ENCODE data around the gene COA3.

COA3 gene

GRCh38 chr17:42791948-42792347 is 6.6 kb downstream of the COA3 start:
- Histone ChIP-seq H3K9ac (ENCODE audit: low read length) (no peak overlapping the region), H3F3A (ENCODE audit: insufficient read depth) (no peaks in the 10 kb centered on the region), H3K36me3 (ENCODE audit: low read length) (no peaks in the 10 kb centered on the region), H4K20me1 (ENCODE audit: low read depth, low read length) (no peaks in the 10 kb centered on the region), H3K9me2 (replicated peaks; ENCODE audit: insufficient read depth, low read length) (no peaks in the 10 kb centered on the region), H3K4me2 (ENCODE audit: low read depth, low read length, poor library complexity, severe bottlenecking) (no peak overlapping the region), H3K27ac (ENCODE audit: low read depth, low read length) (no peak overlapping the region), H3K79me2 (ENCODE audit: insufficient read depth, low read length) (no peaks in the 10 kb centered on the region), H3K4me3 (ENCODE audit: insufficient read depth, low read length, poor library complexity, severe bottlenecking) (no peak overlapping the region), H2AFZ (ENCODE audit: low read depth, low read length, severe bottlenecking) (no peak overlapping the region), H3K9me3 (ENCODE audit: insufficient read depth, low read length) (no peaks in the 10 kb centered on the region), H3K27me3 (ENCODE audit: low read length) (no peaks in the 10 kb centered on the region)
- TF ChIP-seq EZH2phosphoT487 (conservative IDR thresholded peaks at IDR 0.05; ENCODE audit: low read length): no peak

GRCh38 chr17:42787266-42787665 is 11.2 kb downstream of the COA3 start:
- Histone ChIP-seq H3K9me3 (ENCODE audit: insufficient read depth, low read length) (no peaks in the 10 kb centered on the region), H4K20me1 (ENCODE audit: low read depth, low read length) (no peaks in the 10 kb centered on the region), H3K4me2 (ENCODE audit: low read depth, low read length, poor library complexity, severe bottlenecking) (no peak overlapping the region), H3K27me3 (ENCODE audit: low read length) (no peaks in the 10 kb centered on the region), H3K9ac (ENCODE audit: low read length) (no peak overlapping the region), H3K79me2 (ENCODE audit: insufficient read depth, low read length) (no peaks in the 10 kb centered on the region), H3F3A (ENCODE audit: insufficient read depth) (no peaks in the 10 kb centered on the region), H3K4me3 (ENCODE audit: insufficient read depth, low read length, poor library complexity, severe bottlenecking) (no peak overlapping the region), H3K36me3 (ENCODE audit: low read length) (no peaks in the 10 kb centered on the region), H3K9me2 (replicated peaks; ENCODE audit: insufficient read depth, low read length) (no peaks in the 10 kb centered on the region), H2AFZ (ENCODE audit: low read depth, low read length, severe bottlenecking) (no peak overlapping the region), H3K27ac (ENCODE audit: low read depth, low read length) (no peak overlapping the region)
- TF ChIP-seq, protein P1, sequence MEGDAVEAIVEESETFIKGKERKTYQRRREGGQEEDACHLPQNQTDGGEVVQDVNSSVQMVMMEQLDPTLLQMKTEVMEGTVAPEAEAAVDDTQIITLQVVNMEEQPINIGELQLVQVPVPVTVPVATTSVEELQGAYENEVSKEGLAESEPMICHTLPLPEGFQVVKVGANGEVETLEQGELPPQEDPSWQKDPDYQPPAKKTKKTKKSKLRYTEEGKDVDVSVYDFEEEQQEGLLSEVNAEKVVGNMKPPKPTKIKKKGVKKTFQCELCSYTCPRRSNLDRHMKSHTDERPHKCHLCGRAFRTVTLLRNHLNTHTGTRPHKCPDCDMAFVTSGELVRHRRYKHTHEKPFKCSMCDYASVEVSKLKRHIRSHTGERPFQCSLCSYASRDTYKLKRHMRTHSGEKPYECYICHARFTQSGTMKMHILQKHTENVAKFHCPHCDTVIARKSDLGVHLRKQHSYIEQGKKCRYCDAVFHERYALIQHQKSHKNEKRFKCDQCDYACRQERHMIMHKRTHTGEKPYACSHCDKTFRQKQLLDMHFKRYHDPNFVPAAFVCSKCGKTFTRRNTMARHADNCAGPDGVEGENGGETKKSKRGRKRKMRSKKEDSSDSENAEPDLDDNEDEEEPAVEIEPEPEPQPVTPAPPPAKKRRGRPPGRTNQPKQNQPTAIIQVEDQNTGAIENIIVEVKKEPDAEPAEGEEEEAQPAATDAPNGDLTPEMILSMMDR (IDR thresholded peaks at IDR 0.05; ENCODE audit: insufficient read depth, low read length, poor library complexity, severe bottlenecking): no peak
- TF ChIP-seq EZH2phosphoT487 (conservative IDR thresholded peaks at IDR 0.05; ENCODE audit: low read length): no peak

DNA sequence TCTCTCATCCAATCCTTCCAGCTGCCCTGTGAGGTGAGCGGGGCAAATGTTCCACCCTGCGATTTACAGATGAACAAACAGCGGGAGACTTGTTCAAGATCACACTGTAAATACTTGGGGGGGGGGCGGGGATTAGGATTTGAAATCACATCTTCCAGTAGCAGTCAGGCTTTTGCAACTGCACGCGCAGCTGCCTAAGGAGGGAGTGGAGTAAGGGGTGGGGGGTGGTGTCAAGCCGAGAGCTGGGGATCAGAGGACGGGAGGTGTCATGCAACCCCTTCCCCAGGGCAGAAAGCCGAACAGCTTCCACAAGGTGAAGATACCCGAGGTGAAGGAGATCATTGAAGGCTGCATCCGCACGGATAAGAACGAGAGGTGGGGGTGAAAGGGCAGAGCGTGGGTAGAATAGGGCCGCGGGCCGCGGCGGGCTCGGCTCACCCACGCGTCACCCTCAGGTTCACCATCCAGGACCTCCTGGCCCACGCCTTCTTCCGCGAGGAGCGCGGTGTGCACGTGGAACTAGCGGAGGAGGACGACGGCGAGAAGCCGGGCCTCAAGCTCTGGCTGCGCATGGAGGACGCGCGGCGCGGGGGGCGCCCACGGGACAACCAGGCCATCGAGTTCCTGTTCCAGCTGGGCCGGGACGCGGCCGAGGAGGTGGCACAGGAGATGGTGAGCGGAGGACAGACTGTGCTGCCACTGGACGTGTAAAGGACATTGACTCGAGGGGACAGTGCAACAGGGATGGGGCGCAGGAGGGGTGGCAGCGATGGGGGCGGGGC is 13.5 kb downstream of the COA3 start:
- H3K4me3 ChIP-seq (ENCODE audit: insufficient read depth, low read length, poor library complexity, severe bottlenecking): no peak overlapping the region
- H3K9me2 ChIP-seq (replicated peaks; ENCODE audit: insufficient read depth, low read length): no peaks in the 10 kb centered on the region
- no peaks in the 10 kb centered on the region for H3K27me3 ChIP-seq (ENCODE audit: low read length)
- TF ChIP-seq EZH2phosphoT487 (conservative IDR thresholded peaks at IDR 0.05; ENCODE audit: low read length): no peak
- TF ChIP-seq, protein P1 (IDR thresholded peaks at IDR 0.05; ENCODE audit: insufficient read depth, low read length, poor library complexity, severe bottlenecking): no peak
- H3K9ac ChIP-seq (ENCODE audit: low read length): no peak overlapping the region
- H3K27ac ChIP-seq (ENCODE audit: low read depth, low read length): no peak overlapping the region
- no peaks in the 10 kb centered on the region for H3K36me3 ChIP-seq (ENCODE audit: low read length)
- no peaks in the 10 kb centered on the region for H3K9me3 ChIP-seq (ENCODE audit: insufficient read depth, low read length)
- no peaks in the 10 kb centered on the region for H4K20me1 ChIP-seq (ENCODE audit: low read depth, low read length)
- H2AFZ ChIP-seq (ENCODE audit: low read depth, low read length, severe bottlenecking): no peak overlapping the region
- no peaks in the 10 kb centered on the region for H3F3A ChIP-seq (ENCODE audit: insufficient read depth)
- no peak overlapping the region for H3K4me2 ChIP-seq (ENCODE audit: low read depth, low read length, poor library complexity, severe bottlenecking)
- H3K79me2 ChIP-seq (ENCODE audit: insufficient read depth, low read length): no peaks in the 10 kb centered on the region

- no peak for TF ChIP-seq EZH2phosphoT487 (conservative IDR thresholded peaks at IDR 0.05; ENCODE audit: low read length)
- TF ChIP-seq, protein P1 (IDR thresholded peaks at IDR 0.05; ENCODE audit: insufficient read depth, low read length, poor library complexity, severe bottlenecking): no peak
- no peak overlapping the region for H2AFZ ChIP-seq (ENCODE audit: low read depth, low read length, severe bottlenecking)
- H3F3A ChIP-seq (ENCODE audit: insufficient read depth): no peaks in the 10 kb centered on the region
- no peaks in the 10 kb centered on the region for H3K27me3 ChIP-seq (ENCODE audit: low read length)
- no peaks in the 10 kb centered on the region for H3K9me3 ChIP-seq (ENCODE audit: insufficient read depth, low read length)
- no peak overlapping the region for H3K27ac ChIP-seq (ENCODE audit: low read depth, low read length)
- no peaks in the 10 kb centered on the region for H4K20me1 ChIP-seq (ENCODE audit: low read depth, low read length)
- H3K4me2 ChIP-seq (ENCODE audit: low read depth, low read length, poor library complexity, severe bottlenecking): no peak overlapping the region
- no peak overlapping the region for H3K4me3 ChIP-seq (ENCODE audit: insufficient read depth, low read length, poor library complexity, severe bottlenecking)
- no peaks in the 10 kb centered on the region for H3K36me3 ChIP-seq (ENCODE audit: low read length)
- no peaks in the 10 kb centered on the region for H3K79me2 ChIP-seq (ENCODE audit: insufficient read depth, low read length)
- no peak overlapping the region for H3K9ac ChIP-seq (ENCODE audit: low read length)
- no peaks in the 10 kb centered on the region for H3K9me2 ChIP-seq (replicated peaks; ENCODE audit: insufficient read depth, low read length)
Observed at GRCh38 chr17:42784409-42784808, 14.1 kb downstream of the COA3 start.

All from SU-DHL-6 (cell line).